Neural cell (in vitro differentiated cells): ENCODE results near the gene RASL11B.

Experiments
- CTCF ChIP-seq: fragments of 450-650 bp; IDR thresholded peaks from 2 replicates; pipeline ENCODE4 v1.5.1; 2014; ENCODE audit warnings: antibody characterized with exemption, mild to moderate bottlenecking, moderate library complexity; ENCODE audit not compliant: poor library complexity, severe bottlenecking
- REST ChIP-seq: IDR thresholded peaks from 2 replicates; pipeline ENCODE4 v1.6.1; 2012; ENCODE audit warnings: borderline replicate concordance

- TF ChIP-seq CTCF (no peak), REST (no peak)
Measured at GRCh38 chr4:52883183-52883621, 21.1 kb downstream of the RASL11B start.
